ENCODE data around the gene KCMF1. TPM values are rescaled to one million over a fixed set of nuclear protein-coding genes. Genes with fewer than 3 reads are reported as not detected.

KCMF1 gene
- total RNA-seq, 8 experiments from 2014 or later = 28.9 to 54.3 (median 34.3) TPM

DNA sequence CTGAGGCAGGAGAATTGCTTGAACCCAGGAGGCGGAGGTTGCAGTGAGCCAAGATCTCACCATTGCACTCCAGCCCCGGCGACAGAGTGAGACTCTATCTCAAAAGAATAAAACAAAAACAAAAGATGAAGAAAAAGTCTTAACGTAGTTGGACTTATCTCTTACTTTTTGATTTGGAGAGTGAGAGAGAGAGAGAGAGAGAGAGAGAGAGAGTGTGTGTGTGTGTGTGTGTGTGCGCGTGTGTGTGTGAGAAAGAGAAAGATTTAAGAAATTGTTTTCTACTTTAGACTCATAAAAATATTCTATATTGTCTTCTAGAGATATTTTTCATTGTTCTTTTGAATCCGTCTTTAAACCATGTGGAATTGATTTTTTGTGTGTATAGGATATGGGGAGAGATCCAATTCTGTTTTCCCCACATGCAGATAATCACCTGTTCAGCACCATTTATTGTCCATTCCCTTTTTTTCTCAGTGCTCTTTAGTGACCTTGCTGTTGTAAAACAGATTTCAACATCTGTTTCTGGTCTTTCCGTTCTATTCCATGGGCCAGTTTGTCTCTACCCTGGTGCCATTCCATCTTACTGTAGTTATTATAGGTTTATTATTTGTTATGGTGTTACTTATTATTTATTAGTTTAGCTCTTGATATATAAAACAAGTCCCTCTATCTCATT, 53.5 kb downstream of the KCMF1 start:
- in situ Hi-C loops (cut with MboI; ENCODE audit: low pct_unique_long_range_greater_than_20kb in 2 of 9, low sequenced_read_pairs in 9 of 9, unreplicated experiment in 9 of 9) = no loop called here
- H3K4me1 ChIP-seq (replicated peaks in 1 of 2) = no peaks in the 10 kb centered on the region
- no peak for ATAC-seq (replicated peaks in 6 of 8)
- no peak overlapping the region for H3K27ac ChIP-seq
- no peak overlapping the region for H3K4me3 ChIP-seq
- 75 to 100% (median 90%) methylated on average over 3 to 8 of the region's 8 CpGs for WGBS, 10 experiments

GRCh38 chr2:85032621-85033020, 61.7 kb downstream of the KCMF1 start:
- ATAC-seq (replicated peaks in 6 of 8) = no peak
- WGBS, 10 experiments = 86 to 100% (median 100%) methylated on average over 1 to 5 of the region's 5 CpGs; no CpG with 5 or more reads in 5 of the 10 experiments
- Histone ChIP-seq H3K4me1 (replicated peaks in 1 of 2) (no peaks in the 10 kb centered on the region), H3K27ac (no peak overlapping the region), H3K4me3 (no peak overlapping the region)
- in situ Hi-C loops (cut with MboI; ENCODE audit: low pct_unique_long_range_greater_than_20kb in 2 of 9, low sequenced_read_pairs in 9 of 9, unreplicated experiment in 9 of 9) = no loop called here

- 79 to 100% (median 100%) methylated on average over 1 to 2 of the region's 2 CpGs; no CpG with 5 or more reads in 5 of the 10 experiments for WGBS, 10 experiments
- Histone ChIP-seq H3K27ac (no peak overlapping the region), H3K4me3 (no peak overlapping the region), H3K4me1 (replicated peaks in 1 of 2) (no peaks in the 10 kb centered on the region)
- no peak for ATAC-seq (replicated peaks in 6 of 8)
- in situ Hi-C loops (cut with MboI; ENCODE audit: low pct_unique_long_range_greater_than_20kb in 2 of 9, low sequenced_read_pairs in 9 of 9, unreplicated experiment in 9 of 9) = no loop called here
These were observed 62.4 kb downstream of the KCMF1 start for GRCh38 chr2:85033388-85033787.

GRCh38 chr2:85034158-85034557, 63.2 kb downstream of the KCMF1 start:
- no peaks in the 10 kb centered on the region for H3K4me1 ChIP-seq (replicated peaks in 1 of 2)
- ATAC-seq (replicated peaks in 6 of 8) = no peak
- in situ Hi-C loops (cut with MboI; ENCODE audit: low pct_unique_long_range_greater_than_20kb in 2 of 9, low sequenced_read_pairs in 9 of 9, unreplicated experiment in 9 of 9) = no loop called here
- H3K4me3 ChIP-seq = no peak overlapping the region
- WGBS, 10 experiments = 33 to 100% (median 100%) methylated on average over 1 to 2 of the region's 2 CpGs; no CpG with 5 or more reads in 3 of the 10 experiments
- no peak overlapping the region for H3K27ac ChIP-seq

DNA sequence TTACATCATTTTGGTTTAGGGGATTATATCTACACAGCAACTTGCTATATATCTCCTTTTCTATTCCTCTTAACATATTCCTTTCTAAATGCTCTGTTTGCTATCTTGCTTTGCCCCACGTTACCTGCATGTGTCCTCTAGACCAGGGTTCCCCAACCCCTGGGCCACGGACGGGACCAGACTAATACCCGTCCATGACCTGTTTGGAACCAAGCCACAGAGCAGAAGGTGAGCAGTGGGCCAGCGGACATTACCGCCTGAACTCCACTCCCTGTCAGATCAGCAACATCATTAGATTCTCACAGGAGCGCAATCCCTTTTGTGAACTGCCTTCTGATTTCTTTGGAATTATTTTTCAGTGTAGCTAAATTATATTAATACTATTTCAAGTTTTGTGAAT, 66.7 kb downstream of the KCMF1 start:
- Histone ChIP-seq H3K4me1 (replicated peaks in 1 of 2) (no peaks in the 10 kb centered on the region), H3K4me3 (no peak overlapping the region), H3K27ac (no peak overlapping the region)
- WGBS, 10 experiments = 80 to 100% (median 97%) methylated on average over 1 to 7 of the region's 7 CpGs; no CpG with 5 or more reads in 1 of the 10 experiments
- no peak for ATAC-seq (replicated peaks in 6 of 8)
- in situ Hi-C loops (cut with MboI; ENCODE audit: low pct_unique_long_range_greater_than_20kb in 2 of 9, low sequenced_read_pairs in 9 of 9, unreplicated experiment in 9 of 9) = no loop called here

DNA sequence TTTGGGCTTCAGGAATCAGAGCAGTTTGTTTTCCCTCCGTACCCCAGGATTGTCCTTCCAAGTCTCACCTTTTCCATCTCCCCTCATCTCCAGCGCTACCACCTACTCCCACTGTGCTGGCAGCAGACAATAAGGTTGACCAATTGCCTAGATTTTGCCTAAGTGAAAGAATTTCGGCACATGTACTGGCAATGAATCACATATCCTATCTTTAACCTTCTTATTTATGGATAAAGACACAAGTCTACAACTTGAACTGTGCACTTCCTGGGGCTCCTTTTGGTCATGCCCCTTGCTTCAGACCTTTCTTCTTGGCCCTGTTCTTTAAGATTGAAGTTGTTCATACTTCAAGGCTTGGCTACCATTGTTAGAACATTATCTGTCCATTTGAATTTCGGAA, 71.4 kb downstream of the KCMF1 start:
- 71 to 100% (median 100%) methylated on average over 1 to 4 of the region's 4 CpGs; no CpG with 5 or more reads in 2 of the 10 experiments for WGBS, 10 experiments
- Histone ChIP-seq H3K4me3 (no peak overlapping the region), H3K27ac (no peak overlapping the region), H3K4me1 (replicated peaks in 1 of 2) (no peaks in the 10 kb centered on the region)
- no peak for ATAC-seq (replicated peaks in 6 of 8)
- in situ Hi-C loops (cut with MboI; ENCODE audit: low pct_unique_long_range_greater_than_20kb in 2 of 9, low sequenced_read_pairs in 9 of 9, unreplicated experiment in 9 of 9) = no loop called here

GRCh38 chr2:85048534-85048933, 77.6 kb downstream of the KCMF1 start:
- Histone ChIP-seq H3K4me1 (replicated peaks in 1 of 2) (no peaks in the 10 kb centered on the region), H3K4me3 (no peak overlapping the region), H3K27ac (no peak overlapping the region)
- in situ Hi-C loops (cut with MboI; ENCODE audit: low pct_unique_long_range_greater_than_20kb in 2 of 9, low sequenced_read_pairs in 9 of 9, unreplicated experiment in 9 of 9) = no loop called here
- no peak for ATAC-seq (replicated peaks in 6 of 8)
- 90 to 100% (median 96%) methylated on average over 1 to 3 of the region's 3 CpGs; no CpG with 5 or more reads in 2 of the 10 experiments for WGBS, 10 experiments

- in situ Hi-C loops (cut with MboI; ENCODE audit: low pct_unique_long_range_greater_than_20kb in 2 of 9, low sequenced_read_pairs in 9 of 9, unreplicated experiment in 9 of 9) = no loop called here
- 80 to 100% (median 96%) methylated on average over 1 to 9 of the region's 10 CpGs; no CpG with 5 or more reads in 2 of the 10 experiments for WGBS, 10 experiments
- Histone ChIP-seq H3K4me1 (replicated peaks in 1 of 2) (no peaks in the 10 kb centered on the region), H3K27ac (no peak overlapping the region), H3K4me3 (no peak overlapping the region)
- no peak for ATAC-seq (replicated peaks in 6 of 8)
These were observed 78.3 kb downstream of the KCMF1 start for GRCh38 chr2:85049236-85049635.

DNA sequence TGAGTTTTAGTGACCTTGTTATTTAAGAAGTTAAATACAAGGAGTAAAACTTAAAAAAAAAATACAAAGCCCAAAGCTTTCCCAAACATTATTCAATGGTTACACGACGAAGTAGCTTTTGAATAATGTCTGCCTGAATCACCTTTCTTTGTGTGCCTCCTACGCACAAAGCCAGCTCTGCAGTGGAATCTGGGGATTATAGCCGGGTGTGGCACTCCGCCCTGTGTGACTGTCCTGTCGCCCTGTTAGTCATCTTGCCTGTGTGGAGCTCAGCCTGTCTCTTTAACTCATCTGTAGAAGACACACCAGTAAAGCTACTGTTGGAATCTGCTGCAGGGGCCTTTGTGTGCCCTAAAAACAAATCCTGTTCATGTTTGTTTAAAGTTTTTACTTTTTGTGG, 82.8 kb downstream of the KCMF1 start:
- no peak overlapping the region for H3K27ac ChIP-seq
- no peak overlapping the region for H3K4me3 ChIP-seq
- no peaks in the 10 kb centered on the region for H3K4me1 ChIP-seq (replicated peaks in 1 of 2)
- WGBS, 10 experiments = 0 to 88% (median 60%) methylated on average over 1 to 6 of the region's 6 CpGs; no CpG with 5 or more reads in 1 of the 10 experiments
- in situ Hi-C loops (cut with MboI; ENCODE audit: low pct_unique_long_range_greater_than_20kb in 2 of 9, low sequenced_read_pairs in 9 of 9, unreplicated experiment in 9 of 9) = loop anchor here in 3 of 9 experiments (25.0 kb wide), 1 partner anchor 233 kb away; no protein-coding TSS in a partner anchor
- peak; percentile 67 to 96 (median 78) for ATAC-seq (replicated peaks in 6 of 8)

GRCh38 chr2:85057226-85057962, 86.4 kb downstream of the KCMF1 start:
- H3K4me3 ChIP-seq = no peak overlapping the region
- WGBS, 10 experiments = 40 to 100% (median 90%) methylated on average over 1 to 11 of the region's 15 CpGs; no CpG with 5 or more reads in 1 of the 10 experiments
- in situ Hi-C loops (cut with MboI; ENCODE audit: low pct_unique_long_range_greater_than_20kb in 2 of 9, low sequenced_read_pairs in 9 of 9, unreplicated experiment in 9 of 9) = loop anchor here in 3 of 9 experiments (25.0 kb wide), 1 partner anchor 230 kb away; no protein-coding TSS in a partner anchor
- peaks cover 0 to 4% of the 10 kb centered on the region in 2 donors for H3K4me1 ChIP-seq (replicated peaks in 1 of 2)
- no peak overlapping the region for H3K27ac ChIP-seq
- ATAC-seq (replicated peaks in 6 of 8) = no peak

GRCh38 chr2:85061896-85062295, 90.9 kb downstream of the KCMF1 start:
- WGBS, 10 experiments = 0 to 100% (median 69%) methylated on average over 1 to 2 of the region's 2 CpGs; no CpG with 5 or more reads in 2 of the 10 experiments

DNA sequence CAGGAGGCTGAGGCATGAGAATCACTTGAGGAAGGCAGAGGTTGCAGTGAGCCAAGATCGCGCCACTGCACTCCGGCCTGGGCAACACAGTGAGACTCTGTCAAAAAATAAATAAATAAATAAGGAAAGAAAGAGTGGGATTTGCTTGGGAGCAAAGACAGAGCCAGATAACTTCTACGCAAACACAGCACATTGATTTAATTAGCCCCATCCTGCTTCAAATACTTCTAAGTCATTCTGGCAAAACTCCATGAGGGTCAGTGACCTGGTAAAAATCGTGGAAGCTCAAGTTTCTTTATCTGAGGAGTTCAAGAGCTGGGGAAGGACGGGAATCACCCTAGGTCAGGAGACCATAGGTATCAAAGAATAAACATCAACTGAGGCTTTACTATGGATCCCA, 91.6 kb downstream of the KCMF1 start:
- 0 to 100% (median 88%) methylated on average over 1 to 6 of the region's 6 CpGs; no CpG with 5 or more reads in 3 of the 10 experiments for WGBS, 10 experiments
- Histone ChIP-seq H3K4me3 (no peak overlapping the region), H3K4me1 (replicated peaks in 1 of 2) (peaks cover 0 to 9% of the 10 kb centered on the region in 2 donors), H3K27ac (no peak overlapping the region)
- in situ Hi-C loops (cut with MboI; ENCODE audit: low pct_unique_long_range_greater_than_20kb in 2 of 9, low sequenced_read_pairs in 9 of 9, unreplicated experiment in 9 of 9) = loop anchor here in 5 of 9 experiments (10.0 to 25.0 kb wide), 3 partner anchors 222 to 242 kb away; no protein-coding TSS in a partner anchor
- ATAC-seq (replicated peaks in 6 of 8) = no peak

More at GRCh38 chr2:85061896-85062295, 90.9 kb downstream of the KCMF1 start:
- Histone ChIP-seq H3K4me1 (replicated peaks in 1 of 2) (peaks cover 0 to 4% of the 10 kb centered on the region in 2 donors), H3K27ac (no peak overlapping the region), H3K4me3 (no peak overlapping the region)
- peak in 1 of 8 experiments; percentile 40 for ATAC-seq (replicated peaks in 6 of 8)
- in situ Hi-C loops (cut with MboI; ENCODE audit: low pct_unique_long_range_greater_than_20kb in 2 of 9, low sequenced_read_pairs in 9 of 9, unreplicated experiment in 9 of 9) = loop anchor here in 5 of 9 experiments (10.0 to 25.0 kb wide), 3 partner anchors 223 to 243 kb away; no protein-coding TSS in a partner anchor
